GM19238 (cell line): ENCODE measurements around the gene MAP4K4.
"Not testable (repeated sequence)": the region's sequence is repeated elsewhere in the genome, so short reads cannot be mapped to it uniquely, and the experiment has no call there.

Experiments
- DNase-seq: peaks from one replicate; pipeline ENCODE4 v3.0.0; 2011; ENCODE audit warnings: low spot score; ENCODE audit not compliant: insufficient read length

MAP4K4 gene

DNA sequence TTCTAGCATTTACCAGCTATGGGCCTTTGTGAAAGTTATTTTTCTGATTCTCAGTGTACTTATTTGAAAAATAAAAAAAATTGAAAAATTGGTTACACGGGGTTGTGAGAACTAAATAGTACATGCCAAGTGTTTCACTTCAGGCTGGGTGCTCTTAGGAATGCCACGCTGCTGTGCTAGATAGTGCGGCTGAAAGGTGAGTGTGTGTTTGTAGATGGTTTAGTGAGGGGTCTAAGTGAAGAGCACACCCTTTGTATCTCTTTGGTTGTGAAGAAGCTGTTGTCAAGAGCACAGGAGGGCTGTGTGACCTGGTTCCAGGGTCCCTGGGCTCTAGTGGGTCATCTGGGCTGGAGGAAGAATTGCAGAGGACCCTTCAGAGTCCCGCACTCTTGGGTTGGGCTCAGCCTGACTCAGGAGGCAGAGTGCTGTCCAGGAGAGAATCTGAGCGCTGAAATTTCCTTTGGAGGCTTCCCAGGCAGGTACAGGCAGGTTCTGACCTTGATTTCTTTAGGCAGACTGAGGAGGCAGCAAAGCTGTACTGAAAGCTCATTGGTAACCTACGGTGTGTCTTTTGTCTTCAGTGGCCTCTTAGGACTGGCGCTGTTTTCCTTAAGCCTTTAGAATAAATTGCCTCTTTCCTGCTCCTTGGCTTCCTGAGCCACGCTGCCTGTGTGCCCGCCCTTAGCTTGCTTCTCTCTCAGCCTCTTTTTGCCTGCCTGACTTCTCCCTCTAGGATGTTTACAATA, 44.4 kb downstream of the MAP4K4 start:
- no peak for DNase-seq

DNA sequence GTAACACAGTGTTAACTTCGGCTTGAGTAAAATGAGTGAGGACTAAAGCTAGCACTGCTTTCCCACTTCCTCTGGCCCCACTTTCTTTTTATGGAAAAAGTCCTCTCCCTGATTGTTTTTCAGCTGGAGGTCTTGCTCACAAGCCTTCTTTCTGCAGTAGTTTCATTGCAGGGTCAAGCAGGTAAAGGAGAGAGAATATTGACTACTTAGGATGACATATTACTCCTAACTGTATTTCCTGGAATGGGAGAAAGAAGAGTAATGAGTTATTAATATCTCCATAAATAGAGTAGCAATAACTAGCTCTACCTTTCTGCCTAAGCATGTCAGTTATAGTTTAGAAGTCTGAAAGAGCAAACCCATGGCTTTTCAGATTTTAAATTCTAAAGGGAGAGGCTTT, 45.0 kb downstream of the MAP4K4 start:
- DNase-seq: no peak

DNA sequence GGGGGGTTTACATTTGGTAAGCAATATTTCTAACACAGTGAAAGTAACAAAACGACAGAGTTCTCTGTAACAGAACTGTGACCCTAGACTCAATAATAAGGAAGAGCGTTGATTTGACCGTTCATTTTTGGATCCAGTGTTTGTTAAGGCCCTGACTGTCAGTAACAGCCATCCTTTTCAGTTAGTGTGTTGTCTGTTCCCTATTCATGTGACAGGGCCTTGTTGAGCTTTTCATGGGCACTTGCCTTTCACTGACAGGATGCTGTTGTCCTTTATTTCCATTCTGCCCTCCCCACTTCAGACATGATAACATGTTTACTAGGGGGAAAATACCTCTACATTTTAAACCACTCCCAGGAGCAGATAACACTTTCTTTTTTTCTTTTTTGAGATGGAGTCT, 45.8 kb downstream of the MAP4K4 start:
- no peak for DNase-seq

DNA sequence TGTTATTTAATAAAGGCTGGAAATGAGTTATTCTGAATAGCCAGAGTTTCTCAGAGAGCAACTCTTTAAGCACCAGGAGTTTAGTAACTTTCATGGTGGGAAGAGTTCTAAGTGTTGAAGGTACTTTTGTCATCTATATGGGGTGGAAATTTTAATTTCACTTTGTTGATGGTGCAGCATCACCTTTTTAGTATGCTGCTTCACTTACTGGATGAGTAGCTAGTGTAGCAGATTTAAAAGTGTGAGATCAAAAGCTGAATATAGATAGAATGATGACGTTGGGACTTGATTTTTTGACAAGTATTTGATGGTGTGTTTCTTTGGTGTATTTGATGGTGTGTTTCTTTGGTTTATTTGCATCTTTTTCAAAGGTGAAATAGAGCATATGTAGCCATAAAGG, 47.3 kb downstream of the MAP4K4 start:
- no peak for DNase-seq

DNA sequence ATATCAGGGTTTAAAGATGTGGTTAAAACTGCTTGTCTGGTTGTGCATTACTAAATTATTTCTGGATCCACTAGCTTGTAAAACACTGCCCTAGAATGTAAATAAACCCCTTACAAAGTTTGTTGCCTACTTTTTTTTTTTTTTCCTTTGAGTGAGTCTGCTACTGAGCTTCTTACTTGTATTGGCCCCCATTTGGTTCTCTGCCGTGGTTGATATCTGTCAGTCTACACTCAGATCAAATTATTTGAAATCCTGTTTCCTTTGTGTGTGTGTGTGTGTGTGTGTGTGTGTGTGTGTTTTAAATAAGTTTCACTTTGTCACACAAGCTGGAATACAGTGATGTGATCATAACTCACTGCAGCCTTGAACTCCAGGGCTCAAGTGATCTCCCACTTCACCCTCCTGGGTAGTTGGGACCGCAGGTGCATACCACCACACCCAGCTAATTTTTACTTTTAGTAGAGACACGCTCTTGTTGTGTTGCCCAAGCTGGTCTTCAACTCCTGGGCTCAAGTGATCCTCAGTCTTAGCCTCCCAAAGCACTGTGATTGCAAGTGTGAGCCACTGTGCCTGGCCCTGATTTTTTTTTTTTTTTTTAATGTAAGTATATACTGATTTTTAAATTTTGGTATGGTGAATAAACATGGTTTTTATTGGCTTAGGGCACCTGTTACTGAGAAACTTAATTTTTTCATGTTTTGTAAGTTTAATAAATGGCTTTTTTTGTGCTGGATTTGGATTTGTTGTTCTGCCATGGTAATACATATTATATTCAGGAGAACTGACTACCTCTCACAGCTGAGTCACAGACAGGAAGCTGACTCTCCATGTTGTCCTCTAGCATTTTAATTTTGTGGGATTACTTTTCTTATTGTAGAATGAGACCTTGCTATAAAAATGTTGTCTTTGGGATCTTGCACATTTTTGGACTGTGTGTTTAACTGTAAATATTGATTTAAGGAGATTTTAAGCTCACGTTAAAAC, 48.5 kb downstream of the MAP4K4 start:
- DNase-seq: no peak

DNA sequence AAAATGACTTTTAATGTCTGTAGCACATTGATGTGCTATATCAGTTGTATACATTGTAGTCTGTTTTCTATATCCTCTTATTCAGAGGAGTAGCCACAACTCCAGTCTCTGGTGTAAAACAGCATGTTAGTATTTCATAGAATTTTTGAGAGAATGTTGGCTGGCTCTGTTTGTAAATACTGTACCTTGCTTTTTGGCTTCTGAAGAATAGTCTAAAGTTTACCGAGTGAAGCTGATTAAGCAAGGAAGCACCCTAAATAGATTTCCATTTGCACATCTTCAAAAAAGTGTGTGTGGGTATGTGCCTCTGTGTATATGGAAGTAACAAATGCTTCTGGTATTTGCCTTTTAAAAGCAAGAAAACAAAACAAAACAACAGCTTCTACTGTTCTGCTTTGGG, 50.5 kb downstream of the MAP4K4 start:
- DNase-seq: no peak

DNA sequence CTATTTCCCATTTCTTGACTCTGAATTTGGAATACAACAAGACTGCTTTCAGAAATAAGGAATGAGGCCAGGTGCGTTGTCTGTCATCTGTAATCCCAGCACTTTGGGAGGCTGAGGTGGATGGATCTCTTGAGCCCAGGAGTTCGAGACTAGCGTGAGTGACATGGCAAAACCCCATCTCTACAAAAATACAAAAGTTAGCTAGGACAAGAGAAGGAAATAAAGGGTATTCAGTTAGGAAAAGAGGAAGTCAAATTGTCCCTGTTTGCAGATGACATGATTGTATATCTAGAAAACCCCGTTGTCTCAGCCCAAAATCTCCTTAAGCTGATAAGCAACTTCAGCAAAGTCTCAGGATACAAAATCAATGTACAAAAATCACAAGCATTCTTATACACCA, 51.0 kb downstream of the MAP4K4 start:
- DNase-seq: not testable (repeated sequence)

DNA sequence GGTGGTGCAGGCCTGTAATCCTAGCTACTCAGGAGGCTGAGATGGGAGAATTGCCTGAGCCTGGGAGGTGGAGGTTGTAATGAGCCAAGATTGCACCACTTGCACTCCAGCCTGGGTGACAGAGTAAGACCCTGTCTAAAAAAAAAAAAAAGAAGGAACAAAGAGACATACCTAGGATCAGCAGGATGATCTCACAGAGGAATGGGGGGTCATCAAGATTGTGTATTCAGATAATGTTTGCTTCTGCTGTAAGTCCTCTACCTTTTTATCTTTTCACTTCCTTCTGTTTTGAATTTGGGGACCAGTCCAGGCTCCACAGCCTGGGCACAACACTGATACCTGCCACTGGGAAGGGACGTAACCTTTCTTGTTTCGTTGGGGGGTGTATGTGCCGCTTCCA, 53.2 kb downstream of the MAP4K4 start:
- DNase-seq: no peak

DNA sequence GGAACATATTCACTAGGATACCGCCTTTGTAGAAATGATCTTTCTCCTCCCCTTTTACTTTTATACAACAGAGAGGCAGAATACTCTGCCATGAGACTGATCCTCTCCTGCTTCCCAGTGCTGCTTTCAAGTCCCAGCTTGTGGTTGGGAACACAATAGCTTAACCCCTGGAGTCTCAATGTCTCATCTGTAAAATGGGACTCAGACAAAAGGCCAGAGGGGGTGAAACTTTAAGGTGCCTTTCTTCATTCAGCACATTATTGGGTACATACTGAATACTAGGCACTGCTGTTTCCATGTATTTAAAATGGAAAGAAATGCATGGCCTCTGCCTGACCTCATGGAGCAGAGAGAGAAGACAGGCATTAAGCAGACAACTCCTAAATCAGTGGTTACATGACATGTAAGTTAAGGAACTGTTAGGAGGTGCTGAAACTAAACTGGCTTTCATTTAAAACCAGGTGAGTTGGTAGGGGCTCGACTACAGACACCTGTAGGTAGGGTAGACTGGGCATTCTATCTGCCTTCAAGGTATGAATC, 53.8 kb downstream of the MAP4K4 start:
- DNase-seq: no peak

DNA sequence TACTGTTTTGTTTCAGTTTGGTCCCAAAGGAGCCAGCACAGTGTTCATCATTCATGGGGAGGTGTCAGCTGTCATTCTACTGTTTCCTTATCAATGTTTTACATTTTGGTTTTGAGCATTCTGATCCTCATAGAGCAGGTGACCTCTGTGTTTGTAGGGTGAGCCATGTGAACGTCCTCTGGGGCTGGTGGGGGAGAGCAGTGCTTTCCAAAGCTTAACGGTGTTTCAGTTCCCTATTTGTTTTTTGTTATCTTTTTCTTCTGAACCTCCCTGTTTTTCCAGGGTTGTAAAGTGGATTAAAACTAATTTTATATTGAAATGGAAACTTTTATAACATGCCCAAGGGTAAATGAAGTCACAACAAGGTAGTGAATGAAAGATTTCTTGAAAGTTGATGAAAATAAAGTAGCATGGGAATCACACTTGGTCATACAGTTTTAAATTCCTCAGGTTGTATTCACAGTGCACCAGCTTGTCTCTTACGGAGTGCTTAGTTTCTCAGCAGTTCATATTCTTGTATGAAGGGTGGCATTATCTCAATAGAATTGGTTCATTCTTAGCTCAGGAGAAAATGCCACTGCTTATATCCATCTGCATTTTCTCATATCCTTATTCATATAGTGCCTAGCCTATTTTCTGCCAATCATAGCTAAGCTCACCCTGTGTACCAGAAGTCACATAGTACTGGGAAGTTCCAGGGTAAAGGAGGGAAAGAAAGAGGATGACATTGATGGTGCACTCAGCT, 54.5 kb downstream of the MAP4K4 start:
- no peak for DNase-seq

DNA sequence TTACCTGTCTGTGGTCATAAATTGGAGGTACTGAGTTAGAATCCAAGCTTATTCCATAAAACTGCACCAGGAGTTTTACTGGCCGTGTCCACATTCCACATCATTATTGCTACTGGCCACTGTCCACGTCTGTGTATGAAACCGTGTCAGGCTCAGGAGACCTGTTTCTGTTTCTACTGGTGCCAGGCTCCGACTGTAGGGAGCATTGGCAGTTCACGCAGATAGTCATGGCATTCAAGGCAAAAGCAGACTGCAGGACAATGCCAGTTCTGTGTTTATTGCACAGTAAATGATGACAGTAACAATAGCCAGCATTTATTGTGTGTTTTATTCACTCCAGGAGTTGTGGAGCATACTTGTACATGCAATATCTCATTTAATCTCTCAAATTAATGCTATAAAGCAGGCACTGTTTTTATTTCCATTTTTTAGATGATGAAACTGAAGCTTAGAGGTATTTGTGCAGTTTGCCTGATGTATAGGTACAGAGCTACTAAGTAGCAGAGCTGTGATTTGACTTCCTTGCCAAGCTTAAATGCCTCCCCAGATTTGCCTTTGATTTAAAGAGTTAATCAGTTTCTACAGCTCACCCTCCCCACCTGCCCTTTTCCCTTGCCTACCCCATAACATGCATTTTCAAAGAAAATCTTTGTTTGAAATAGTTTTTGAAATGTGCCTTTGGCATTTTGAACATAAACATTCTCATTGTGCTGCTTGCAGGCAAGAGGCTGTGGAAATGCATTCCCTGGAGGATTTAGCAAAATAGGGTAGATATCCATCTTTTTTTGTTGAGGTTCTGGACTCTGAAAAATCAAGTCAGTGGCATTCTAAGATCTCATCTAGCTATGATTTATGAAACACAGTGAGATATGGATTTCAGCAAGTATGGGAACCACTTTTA, 55.5 kb downstream of the MAP4K4 start:
- no peak for DNase-seq

DNA sequence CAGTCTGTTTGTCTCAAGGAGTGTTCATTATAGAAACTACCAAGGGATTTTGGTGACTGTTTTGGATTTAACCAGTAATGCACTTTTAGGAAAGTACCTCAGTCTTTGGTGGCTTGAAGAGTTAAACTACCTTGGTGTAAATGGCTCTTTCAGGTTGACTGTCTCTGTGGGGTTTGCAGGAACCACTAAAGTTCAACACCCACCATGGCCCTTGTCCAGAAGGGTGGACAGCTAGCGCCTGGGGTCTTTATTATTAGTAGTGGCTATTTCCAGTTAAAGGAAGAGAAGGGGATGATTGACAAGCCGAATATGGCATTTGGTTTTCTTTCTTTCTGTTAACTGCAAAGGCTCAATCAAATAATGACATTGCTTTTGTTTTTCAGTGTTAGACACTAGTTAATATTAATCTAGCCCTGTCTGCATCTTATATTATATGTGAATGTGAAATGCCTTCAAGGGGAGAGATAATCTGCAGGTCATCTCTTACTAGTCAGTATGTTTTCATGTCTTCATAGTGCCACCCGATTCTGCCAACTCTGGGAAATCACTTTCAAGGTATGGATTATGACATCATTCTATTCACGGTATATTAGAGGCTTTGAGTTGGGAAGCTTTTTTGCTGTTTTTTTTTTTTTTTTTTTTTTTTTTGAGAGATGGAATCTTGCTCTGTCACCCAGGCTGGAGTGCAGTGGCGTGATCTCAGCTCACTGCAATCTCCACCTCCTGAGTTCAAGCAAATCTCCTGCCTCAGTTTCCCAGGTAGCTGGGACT, 56.4 kb downstream of the MAP4K4 start:
- DNase-seq: no peak

DNA sequence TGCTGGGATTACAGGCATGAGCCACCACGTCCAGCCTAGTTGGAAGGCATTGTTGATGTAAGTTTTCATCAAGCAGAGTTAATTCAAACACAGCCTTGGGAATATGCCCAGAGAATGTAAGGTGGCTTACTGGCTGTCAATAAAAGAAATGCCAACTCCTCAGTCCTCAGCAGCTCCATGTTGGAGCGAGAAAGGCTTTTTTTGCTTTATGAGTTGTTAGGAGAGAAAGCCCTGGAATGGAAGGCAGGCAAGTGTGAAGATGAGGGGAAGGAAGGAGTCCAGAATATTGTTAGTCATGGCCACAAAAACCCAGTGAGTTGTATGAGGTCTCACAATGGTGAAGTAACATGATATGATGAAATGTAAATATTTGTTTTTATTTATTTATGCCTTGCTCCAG, 57.1 kb downstream of the MAP4K4 start:
- DNase-seq: no peak

DNA sequence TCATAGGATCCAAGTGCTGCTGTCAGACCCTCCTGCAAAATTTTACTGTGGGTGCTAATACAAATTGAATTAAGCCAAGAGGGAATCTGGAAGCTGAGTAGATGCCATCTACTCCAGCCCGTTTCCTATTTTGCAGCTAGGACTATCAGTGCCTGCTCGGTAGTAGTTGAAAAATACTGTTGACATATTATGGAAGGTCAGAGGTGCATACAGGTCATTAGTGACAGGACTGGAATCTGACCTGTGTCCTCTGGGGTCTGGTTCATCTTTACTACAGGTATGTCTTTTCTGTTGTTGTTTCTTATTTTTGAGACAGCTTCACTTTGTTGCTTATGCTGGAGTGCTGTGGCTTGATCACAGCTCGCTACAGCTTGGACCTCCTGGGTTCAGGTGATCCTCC, 58.8 kb downstream of the MAP4K4 start:
- no peak for DNase-seq

DNA sequence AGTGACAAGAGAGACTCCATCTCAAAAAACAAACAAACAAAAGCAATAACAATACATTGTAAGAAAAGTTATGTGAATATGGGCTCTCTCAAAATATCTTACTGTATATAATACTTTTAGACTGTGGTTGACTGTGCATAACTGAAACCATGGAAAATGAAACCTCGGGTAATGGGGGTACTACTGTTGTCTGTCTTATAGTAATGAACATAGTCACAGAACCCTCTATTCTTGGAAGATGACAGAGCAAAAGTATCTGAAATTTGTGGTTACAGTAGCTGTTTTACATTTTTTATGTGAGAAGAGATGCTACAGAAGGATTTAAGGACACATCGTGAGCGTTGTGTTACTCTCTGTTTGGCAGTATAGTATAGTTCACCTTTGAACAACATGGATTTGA, 60.5 kb downstream of the MAP4K4 start:
- DNase-seq: no peak

DNA sequence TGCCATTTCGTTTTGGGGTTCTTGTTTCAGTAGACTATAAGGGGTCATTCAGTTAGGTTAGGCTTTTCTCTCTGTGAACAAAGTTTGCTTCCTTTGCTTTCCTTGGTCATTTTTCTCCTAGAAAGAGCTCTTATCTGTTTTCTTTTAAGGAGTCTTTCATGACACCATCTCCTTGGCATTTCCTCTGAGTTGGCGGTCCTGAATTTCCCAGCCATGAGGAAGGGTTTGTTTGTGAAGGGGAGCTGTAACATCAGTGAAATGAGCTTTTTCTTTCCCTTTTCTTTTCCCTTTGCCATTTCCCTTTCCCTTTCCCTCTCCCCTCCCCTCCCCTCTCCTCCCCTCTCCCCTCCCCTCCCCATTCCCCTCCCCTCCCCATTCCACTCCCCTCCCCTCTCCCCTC, 61.7 kb downstream of the MAP4K4 start:
- DNase-seq: no peak

DNA sequence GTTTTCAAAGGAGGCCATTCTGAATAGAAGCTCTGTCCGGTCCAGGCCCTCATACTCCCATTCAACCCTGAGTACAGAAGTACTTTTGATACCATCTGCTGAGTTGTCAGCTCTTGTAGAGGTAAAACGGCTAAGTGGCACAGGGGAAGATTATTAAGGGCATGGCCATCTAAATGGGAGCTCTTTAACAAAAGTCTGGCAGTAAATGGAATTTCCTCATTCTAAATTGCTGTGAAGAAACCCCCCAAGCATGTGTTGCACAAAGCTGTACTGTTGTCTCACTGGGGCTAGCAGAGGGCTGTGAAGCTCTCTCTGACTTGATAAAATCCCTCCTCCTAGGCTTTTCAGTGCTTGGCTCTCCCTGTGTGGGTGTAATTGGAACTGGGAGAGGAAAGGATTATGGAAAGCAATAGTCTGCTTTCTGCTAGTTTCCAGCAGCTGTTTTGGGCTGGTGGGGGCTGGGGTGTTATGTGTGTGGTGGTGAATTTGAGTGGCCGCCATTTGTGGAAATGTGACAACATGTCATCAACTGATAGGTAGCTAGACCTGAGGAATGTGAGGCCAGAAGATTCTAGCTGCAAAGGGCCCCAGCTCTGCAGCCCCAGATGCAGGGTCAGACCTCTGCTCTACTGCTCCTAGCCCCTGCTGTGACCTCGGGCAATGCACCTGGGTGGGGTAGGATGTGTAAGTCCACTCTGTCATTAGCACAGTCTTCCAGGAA, 65.1 kb downstream of the MAP4K4 start:
- no peak for DNase-seq

DNA sequence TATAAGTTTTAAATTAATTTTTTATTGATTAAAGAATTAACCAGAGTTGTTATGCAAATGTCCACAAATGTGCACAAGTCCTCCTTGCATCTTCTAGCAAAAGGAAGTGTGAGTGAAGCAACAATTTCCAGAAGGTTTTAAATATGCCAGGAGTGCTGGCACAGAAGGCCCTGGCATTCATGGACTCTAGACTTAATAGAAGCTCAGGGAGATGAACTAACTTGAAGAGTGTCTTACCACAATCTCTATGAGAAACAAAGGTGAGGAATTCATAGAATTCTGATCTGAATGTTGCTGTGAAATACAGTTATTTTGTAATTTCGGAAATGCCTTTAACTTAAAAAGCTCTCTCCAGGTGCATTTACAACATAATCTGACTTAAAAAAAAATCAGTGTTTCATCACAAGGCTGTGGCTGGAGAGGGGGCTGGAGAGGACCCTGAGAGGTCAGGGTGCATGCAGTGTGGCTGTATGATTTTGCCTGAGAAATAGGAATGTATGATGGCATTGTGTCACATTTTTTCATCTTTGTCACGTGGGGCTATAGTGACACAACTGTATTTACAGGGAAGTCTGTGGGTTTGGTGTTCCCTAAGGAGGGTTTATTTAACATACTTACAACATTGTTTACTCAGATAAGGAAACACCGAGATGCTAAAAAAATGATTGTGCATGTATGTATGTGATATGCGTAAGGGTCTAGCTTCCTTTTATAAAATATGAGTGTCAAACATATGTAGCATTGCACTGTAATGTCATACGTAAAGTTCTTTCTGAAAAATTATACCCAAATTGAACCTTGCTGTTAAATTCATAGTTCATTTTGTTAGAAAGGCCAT, 66.2 kb downstream of the MAP4K4 start:
- no peak for DNase-seq
